Articular chondrocyte of knee joint (primary cell): ENCODE results near the gene BOLL. TPM values are rescaled to one million over a fixed set of nuclear protein-coding genes. Genes with fewer than 3 reads are reported as not detected.

Source experiments
- total RNA-seq: library from RNA; depleted of rRNA; stranded (reverse); fragments of >200 nt; gene quantifications from 2 replicates; pipeline ENCODE4 v1.2.3, GENCODE V29; 2012

Gene BOLL, protein sequence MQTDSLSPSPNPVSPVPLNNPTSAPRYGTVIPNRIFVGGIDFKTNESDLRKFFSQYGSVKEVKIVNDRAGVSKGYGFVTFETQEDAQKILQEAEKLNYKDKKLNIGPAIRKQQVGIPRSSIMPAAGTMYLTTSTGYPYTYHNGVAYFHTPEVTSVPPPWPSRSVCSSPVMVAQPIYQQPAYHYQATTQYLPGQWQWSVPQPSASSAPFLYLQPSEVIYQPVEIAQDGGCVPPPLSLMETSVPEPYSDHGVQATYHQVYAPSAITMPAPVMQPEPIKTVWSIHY
- not detected in 2 replicates for total RNA-seq

DNA sequence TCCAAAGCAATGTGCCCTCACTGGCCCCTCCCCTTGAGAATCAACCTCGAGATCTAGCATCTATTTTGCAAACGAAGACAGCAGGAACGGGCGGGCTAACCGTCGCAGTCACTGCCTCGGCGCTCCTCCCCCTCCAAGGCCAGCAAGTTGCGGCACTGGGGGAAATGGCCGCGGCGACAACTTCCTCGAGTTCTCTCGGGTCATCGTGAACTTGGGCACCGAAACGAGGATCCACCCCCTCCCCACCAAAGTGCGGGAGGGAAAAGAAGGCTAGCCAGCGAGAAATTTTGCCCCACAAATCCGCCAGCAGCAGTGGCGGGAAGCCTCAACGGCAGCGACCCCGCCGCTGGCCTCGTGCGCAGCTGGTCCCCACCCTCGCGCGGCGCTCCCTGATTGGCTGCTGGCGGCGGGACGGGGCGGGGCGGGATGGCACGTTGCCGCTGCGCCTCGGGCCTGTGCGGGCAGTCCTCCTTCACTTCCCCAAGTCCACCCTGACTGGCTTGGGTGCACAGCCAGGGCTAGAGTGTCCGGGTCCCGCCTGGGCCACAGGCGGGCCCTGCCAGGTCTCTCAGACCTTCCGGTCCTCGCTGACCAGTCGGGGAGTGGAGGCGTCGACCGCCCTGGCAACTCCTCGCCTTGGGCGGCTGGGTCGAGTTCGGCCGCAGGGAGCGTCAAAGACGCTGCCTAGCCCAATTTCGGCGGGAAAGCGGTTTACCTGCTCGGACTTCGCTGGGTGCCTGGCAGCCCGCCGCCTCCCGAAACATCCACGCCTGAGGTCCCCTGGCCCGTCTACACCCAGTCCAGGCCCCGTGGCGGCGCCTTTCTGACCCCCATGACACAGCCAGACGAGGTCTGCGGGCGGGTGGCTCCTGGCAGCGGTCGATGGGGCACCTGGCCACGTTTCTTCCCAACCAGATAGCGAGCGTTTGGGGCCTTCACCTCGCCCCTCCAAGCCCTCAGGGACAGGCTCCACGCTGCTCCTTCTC, at the start of gene BOLL:
BOLL (minus strand) TSS at position 364 of the 986 bp plus-strand sequence. CDS start 3,469 bp downstream, outside the sequence.

DNA sequence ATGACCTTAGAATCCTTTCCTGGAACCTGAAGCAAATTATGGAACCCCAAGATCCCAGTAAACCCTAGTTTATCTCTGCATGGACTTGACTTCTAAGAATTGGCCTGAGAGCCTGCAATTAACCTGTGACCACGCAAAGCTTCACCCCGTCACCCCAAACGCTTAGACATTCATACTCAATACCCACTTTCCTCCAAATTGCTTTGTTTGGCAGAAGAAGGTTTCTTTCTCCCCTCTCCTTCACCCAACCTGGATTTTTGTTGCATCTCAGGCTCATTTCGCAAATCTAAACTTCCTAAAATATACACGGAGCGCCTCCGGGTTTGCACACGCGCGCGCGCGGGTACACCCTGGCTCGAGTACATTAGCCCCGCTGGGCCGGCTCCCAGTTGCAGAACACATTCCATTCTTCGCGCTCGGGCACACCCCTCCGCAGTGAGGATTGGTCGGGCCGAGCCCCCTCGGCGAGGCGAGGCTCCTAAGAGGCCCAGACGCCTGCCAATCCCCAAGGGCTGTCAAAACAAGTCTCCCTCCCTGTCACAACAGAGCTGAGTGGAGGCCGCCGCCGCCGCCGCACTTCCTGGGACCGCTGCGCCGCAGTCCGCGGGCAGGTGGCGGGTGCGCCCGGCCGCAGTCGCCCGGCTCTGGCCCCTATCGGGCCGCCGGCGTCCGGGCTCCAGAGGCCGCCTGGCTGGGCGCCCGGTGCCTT, 19.1 kb upstream of the BOLL start, which contains the start of gene PLCL1:
PLCL1 (plus strand) TSS at position 545 of the 709 bp plus-strand sequence.

DNA sequence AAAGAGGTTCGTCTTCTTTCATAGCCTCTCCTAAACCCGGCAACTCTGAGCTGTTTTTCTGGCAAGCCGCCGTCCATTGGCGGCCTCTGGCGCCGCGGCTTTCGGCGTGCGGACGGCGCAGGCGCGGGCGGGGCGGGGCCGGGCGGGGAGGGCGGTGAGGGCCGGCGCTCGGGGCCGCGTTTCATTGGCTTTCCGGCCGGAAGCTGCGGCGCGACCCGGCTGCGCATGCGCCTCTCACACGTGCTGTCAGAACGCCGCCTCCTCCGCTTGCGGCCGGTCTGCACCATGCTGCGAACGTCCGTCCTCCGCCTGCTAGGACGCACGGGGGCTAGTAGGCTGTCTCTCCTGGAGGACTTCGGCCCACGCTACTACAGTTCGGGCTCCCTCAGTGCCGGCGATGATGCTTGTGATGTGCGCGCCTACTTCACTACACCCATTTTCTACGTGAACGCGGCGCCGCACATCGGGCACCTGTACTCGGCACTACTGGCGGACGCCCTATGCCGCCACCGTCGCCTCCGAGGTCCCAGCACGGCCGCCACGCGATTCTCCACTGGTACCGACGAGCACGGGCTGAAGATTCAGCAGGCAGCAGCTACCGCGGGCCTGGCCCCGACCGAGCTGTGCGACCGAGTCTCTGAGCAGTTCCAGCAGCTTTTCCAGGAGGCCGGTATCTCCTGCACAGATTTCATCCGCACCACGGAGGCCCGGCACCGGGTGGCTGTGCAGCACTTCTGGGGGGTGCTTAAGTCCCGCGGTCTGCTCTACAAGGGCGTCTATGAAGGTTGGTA, 79.8 kb downstream of the BOLL start, which contains the start of gene MARS2:
MARS2 (plus strand) TSS at position 249 of the 791 bp plus-strand sequence; CDS start at position 286, 37 bp downstream.

Other genes starting within 250 kb of the BOLL start
- gene RFTN2, start 109.7 kb downstream of the BOLL start, total RNA-seq = 23.5 and 33.0 TPM in 2 replicates
- 3.1 and 4.1 TPM in 2 replicates for gene MARS2, start 80.0 kb downstream of the BOLL start, total RNA-seq
- gene PLCL1, start 19.3 kb upstream of the BOLL start, total RNA-seq = 0.39 and 0.65 TPM in 2 replicates